Lung microvascular endothelial cell (primary cell): ENCODE results near the gene TBCB. TPM values are rescaled to one million over a fixed set of nuclear protein-coding genes. Genes with fewer than 3 reads are reported as not detected.
A peak's percentile ranks its signal among the peaks of the same experiment; 100 is the strongest.
"Not testable (repeated sequence)": the region's sequence is repeated elsewhere in the genome, so short reads cannot be mapped to it uniquely, and the experiment has no call there.

Experiments used
- DNase-seq, 2 donors: peaks; one replicate each; pipeline versions ENCODE4 v3.0.0 to v3.0.0-alpha.2; 2010; ENCODE audit warnings: low read depth in 2 of 2
- total RNA-seq: library from RNA; depleted of rRNA; stranded (reverse); fragments of >200 nt; gene quantifications from 2 replicates; pipeline ENCODE4 v1.2.1, GENCODE V29; 2014

The TBCB gene
- total RNA-seq, 1 donor from 2014 or later: 181 TPM

DNA sequence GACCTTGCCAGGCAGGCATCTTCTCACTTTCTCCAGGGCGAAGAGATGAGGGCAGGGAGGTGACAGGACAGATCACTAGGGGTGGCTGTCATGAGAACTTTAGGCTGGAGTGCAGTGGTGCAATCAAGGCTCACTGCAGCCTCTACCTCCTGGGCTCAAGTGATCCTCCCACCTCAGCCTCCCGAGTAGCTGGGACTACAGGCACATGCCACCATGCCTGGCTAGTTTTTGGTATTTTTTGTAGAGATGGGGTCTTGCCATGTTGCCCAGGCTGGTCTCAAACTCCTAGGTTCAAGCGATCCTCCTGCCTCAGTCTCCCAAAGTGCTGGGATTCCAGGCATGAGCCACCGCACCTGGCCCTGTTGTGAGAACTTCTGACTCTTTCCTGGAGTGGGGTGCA lies 19.6 kb downstream of the TBCB start:
- DNase-seq: not testable (repeated sequence)

DNA sequence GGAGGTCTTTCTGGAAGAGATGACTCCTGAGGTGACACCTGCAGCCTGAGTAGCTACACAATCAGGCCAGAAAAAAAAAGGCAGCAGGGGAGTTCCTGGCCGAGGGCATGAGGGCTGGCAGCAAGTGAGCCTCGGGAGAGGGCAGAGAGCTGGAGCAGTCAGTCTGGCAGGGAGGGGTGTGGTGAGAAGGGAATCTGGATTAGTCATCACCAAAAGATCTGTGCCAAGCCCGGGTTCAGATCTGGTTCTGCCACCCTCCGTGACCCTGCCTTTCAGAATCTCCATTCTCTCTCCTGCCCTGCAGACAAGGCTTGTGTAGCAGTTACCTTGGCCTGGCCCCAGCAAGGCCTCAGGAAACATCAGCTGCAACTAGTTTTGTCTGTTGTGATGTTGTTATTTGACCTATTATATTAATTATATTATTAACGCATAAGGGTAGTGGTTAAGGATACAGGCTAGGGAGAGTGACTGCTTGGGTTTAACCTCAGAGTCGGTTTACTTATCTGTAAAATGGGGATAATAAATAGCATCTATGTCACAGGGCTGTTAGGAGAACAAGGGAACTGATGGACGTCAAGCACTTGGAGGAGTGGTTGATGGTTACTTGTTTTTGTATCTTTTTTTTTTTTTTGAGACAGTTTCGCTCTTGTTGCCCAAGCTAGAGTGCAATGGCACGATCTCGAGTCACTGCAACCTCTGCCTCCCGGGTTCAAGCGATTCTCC lies 21.9 kb downstream of the TBCB start:
- DNase-seq: peak; percentile 42 to 51

DNA sequence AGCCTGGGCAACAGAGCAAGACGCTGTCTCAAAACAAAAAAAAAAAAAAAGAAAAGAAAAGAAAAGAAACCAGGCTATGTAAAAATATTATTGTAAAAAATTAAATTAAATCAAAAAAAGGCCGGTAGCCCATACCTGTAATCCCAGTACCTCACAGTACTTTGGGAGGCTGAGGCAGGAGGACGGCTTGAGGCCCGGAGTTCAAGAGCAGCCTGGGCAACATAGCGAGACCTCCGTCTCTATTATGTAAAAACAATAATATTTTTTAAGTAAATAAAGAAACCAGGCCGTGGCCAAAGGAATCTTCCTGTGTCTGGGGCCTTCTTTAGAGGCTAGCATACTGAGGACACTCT lies 23.8 kb downstream of the TBCB start:
- no peak for DNase-seq

DNA sequence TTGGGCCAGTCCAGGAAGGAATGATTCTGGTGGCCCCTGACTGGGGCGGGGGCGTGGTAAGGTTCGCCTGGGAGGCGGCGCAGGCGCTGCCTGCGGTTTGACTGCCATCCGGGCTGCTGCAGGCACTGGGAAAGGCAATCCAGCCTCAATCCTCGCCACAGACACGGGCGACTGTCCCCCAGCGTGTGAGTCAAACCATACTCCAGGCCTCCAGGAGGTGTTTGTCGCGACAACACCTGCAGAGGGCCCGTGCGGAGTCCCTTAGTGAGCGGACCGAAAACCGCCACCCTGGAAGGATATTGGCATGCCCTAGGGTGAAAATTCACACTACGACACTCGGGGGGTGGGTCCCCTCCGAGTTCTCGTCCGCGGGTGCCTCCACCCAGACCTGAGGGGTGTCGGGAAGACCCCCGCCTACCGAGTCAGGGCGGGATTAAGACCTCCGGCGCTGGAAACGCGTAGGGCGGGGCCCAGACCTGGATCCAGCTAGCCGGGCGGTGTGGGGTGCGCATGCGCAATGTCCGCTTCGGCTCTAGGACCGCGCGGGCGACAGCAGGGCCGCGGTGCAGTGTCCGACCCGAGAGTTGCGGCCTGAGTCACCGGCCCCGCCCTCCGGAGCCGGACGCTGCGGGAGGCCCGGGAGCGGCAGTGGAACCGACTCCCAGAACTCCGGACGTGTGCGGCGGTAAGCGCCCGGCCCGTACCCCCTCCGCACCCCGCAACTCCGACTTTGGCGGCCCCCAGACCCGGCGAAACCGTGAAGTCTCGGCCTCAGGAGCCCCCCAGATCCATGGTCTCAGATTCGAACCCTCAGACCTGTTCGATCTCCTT lies 24.4 kb downstream of the TBCB start, which contains the start of gene CAPNS1:
TSS of gene CAPNS1 (plus strand) at position 594 of the 831 bp plus-strand sequence. CDS start 946 bp downstream, outside the sequence.
- peak; percentile 96 to 98 for DNase-seq

DNA sequence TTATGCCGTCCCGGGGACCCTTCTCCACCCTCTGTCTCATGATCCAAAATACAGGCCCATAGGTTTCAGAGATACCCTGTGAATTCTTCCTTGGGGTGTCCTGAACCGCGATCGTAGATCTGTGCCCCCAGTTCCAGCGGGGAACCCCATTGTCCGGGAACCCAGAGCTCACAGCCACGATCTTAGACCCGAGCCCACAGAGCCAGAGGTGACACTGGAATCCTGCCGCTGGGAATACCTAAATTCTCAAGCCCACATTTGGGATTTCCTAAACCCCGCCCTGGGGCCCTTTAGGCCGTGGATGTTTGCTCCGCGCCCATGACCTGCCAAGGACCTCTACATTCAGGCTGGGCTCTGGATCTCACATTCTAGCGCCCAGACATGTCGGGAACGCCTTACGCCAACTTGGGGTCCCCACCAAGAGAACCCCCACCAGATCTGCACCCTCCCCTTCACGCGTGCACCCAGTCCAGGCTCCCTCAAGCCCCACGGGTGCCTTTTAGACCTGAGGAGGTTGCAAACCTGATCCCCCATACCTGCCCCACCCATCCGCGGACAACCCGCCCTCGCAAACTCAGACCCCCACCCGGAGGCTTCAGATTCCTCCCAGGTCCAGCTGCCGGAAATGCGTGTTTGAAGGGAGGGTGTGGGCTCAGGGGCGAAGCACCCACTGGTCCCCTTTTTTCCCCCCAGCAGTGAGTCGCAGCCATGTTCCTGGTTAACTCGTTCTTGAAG lies 25.2 kb downstream of the TBCB start:
- DNase-seq: peak; percentile 35 to 73

DNA sequence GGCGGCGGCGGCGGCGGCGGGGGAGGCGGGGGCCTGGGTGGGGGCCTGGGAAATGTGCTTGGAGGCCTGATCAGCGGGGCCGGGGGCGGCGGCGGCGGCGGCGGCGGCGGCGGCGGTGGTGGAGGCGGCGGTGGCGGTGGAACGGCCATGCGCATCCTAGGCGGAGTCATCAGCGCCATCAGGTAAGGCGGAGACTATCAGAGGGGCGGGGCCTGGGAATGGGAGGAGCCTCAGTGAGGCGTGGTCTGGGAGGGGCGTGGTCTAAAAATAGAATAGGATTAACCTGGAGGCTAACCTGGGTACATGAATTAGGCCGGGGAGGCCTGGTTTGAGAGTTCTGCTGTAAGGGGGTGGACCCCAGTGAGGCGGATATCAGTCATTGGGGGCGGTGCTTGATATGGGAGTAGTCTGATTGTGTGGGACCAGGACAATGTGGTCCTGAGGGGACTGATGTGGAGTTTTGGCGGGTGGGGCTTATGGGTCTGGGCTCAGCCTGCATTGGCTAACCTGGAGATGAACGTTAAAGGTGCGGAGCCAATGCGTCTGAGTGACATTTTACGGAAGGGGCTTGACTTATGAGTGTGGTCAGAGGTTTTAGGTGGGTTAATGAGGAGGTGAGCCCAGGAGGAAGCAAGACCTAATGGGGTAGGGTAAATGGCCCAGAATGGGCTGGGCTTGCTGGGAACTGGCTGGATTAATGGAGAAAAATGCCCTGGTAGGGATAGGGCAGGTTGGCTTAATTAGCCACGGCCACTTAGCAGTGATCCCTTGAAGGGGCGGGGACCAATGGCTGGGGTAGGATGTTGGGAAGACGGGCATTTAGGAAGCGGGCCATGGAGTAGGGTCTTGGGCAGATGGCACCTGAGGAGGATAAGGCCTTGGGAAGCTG lies 26.0 kb downstream of the TBCB start:
- peak; percentile 87 to 92 for DNase-seq

DNA sequence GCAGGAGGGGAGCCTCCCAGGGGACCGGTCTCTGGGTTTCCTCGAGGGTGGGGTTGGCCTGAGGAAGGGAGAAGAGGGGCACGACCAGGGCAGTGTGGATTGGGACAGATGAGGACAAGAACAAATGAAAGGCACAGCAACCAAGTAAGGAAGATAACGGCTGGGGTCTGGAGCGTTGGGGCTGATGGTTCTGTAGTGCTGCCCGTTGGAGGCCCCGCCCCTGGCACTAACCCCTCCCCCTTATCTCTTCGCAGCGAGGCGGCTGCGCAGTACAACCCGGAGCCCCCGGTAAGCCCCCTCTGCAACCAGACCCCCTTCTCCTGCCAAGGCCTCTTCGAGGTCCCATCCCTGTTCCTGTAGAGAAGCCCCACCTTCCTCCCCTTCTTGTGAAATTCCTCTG lies 26.8 kb downstream of the TBCB start:
- DNase-seq: no peak

DNA sequence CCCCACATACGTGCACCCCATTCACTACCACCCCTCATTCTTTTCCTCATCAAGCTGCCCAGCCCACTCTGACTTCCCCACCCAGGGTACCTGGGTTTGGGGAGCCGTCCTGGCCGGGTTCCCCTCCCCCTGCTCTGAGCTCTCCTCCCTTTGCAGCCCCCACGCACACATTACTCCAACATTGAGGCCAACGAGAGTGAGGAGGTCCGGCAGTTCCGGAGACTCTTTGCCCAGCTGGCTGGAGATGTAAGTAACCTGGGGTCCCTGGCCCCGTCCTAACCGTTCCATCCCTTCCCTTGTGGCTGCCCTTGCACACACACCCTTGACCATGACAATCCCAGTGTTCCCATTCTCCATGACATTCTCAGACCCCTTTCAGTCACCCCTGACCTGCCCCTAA lies 27.2 kb downstream of the TBCB start:
- DNase-seq: no peak

DNA sequence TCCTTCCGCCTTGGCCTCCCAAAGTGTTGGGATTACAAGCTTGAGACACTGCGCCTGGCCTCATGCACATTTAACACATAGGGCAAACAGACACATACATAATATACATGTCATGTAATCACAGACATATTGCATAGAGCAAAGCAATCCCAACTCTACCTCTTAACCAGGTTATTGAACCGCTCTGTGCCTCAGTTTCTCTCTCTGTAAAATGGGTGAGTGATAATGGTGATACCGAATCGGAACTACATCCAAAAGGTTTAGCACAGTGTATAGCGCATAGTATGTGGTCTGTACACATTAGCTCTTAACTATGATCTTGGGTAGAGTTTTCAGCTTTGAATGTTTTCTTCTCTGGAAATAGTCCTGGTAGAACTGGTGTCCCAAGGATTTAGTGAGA lies 29.4 kb downstream of the TBCB start:
- no peak for DNase-seq

DNA sequence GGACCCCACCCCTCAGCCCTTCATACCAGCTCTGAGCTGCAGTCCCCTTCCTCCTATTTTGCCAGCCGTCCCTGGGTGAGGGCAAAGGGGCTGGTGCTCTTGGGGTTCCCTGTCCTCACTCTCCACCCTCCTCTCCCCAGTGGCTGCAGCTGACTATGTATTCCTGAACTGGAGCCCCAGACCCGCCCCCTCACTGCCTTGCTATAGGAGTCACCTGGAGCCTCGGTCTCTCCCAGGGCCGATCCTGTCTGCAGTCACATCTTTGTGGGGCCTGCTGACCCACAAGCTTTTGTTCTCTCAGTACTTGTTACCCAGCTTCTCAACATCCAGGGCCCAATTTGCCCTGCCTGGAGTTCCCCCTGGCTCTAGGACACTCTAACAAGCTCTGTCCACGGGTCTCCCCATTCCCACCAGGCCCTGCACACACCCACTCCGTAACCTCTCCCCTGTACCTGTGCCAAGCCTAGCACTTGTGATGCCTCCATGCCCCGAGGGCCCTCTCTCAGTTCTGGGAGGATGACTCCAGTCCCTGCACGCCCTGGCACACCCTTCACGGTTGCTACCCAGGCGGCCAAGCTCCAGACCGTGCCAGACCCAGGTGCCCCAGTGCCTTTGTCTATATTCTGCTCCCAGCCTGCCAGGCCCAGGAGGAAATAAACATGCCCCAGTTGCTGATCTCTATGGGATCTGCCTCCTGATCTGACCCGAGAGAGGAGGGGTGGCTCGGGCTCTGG lies 34.6 kb downstream of the TBCB start:
- no peak for DNase-seq

DNA sequence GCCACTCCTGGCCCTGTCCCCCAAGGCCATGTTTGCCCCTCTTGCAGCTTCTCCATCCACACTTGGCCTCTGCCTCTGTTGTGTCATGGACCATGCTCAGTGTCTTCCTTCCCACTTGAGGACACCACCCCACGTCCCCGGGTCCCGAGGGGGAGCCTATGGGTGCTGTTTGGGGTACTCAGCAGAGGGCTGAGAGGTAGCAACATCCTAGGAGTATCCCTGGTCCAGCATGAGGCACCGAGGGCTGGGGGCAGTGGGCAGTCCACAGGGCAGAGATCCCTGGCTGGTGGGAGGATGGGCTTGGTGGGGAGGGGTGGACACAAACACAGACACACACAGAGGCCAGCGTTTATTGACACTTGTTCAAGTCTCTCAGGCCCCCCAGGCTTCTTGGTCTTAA lies 35.3 kb downstream of the TBCB start:
- no peak for DNase-seq

DNA sequence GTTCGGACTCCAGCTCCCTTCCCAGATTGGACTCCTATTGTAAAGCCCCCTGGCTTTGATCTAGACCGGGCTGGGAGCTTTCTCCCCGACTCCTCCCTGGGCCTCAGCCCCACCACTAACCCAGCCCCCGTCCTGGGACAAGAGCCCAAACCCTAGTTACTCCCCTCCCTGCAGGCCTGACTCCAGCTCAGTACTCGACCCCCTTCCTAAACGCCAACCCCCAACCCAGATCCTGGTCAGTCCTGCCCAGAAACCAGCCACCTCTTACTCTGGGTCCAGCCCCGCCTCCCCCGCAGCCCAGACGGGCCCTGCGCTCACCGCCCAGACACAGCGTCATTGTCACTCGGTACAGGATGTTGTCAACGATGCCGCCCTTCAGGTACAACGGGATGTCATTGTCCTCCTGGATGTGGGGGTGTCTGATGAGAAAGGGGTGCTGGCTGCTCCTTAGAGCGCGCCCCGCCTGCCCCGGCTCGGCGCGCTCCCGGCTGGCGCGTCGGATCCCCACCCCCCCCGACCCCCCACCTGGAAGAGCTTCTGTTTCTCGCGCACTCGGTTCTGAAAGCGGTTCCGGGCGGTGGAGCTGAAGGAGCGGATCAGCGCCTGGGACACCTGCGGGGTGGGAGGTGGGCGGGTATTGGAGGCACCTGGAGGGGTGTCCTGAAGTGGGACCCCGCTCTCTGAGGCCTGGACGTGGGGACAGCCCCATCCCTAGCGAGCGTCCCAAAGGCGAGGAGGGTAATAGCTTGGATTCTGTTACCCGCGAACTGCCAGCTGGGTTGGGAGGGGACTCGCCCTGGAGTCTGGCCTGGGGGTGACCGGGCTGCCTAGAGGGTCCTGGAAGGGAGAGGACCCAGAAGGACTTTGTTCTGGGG lies 36.1 kb downstream of the TBCB start:
- DNase-seq: peak; percentile 35 to 67

DNA sequence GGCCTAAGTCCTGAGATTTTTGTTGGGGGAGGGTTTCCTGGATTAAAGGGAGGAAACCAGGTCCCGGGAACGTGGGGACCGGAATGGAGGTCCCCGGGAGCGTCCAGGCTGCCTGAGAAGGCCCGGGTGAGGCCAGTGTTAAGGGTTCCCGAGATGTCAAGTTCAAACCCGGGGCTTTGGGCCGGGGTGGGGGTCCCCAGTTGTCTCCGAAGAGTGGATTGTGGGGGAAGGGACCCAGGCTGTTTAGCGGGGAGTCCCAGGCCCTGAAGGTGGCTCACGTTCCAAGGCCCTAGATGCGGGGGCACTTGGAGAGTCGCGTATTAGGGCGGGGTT lies 36.7 kb downstream of the TBCB start:
- peak in 1 of 2 donors; percentile 15 for DNase-seq

DNA sequence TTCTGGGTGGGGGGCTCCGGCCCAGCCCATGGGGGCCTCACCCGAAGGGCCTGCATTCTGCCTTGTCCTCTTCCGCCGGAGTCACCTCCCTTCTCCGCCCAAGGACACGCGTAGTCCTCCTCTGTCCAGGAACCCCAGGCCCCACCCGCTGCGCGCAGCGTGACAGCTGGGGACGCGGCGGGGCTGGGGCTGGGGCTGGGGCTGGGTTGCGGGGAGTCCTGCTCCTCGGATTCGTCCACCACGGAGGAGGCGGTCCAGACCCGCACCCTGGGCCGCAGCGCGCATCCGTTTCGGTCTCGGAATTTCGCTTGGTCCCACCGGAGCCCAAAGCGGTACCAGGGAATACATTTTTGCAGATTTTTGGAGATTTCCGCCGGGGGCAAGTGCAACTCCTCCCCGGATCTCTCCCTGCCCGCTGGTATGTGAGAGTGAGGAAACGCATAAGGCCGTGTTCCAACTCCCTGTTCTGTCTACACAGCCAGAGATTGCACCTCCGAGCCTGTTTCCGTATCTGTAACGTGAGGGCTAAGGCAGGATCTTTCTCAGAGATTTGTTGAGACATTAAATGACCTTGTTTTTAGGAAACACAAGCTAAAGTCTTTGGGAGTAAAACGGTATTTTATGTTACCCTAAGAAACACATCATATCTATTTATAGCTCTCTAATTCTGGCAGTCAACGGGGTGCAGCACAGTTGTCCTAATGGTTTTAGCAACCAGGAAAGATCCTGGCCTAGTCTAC lies 37.3 kb downstream of the TBCB start, which contains the start of gene COX7A1:
TSS of gene COX7A1 (minus strand) at position 96 of the 740 bp plus-strand sequence. CDS start at position 56, 40 bp downstream.
- peak; percentile 45 to 58 for DNase-seq

DNA sequence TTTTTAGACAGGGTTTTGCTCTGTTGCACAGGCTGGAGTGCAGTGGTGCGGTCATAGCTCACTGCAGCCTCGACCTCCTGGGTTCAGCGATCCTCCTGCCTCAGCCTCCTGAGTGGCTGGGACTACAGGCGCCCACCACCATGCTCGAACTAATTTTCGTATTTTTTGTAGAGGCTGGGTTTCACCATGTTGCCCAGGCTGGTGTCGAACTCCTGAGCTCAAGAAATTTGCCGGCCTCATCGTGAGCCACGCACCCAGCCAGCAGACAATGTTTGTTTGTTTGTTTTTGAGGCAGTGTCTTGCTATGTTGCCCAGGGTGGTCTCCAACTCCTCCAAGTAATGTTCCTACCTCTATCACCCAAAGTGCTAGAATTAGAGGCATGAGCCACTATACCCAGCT lies 37.9 kb downstream of the TBCB start:
- no peak for DNase-seq

DNA sequence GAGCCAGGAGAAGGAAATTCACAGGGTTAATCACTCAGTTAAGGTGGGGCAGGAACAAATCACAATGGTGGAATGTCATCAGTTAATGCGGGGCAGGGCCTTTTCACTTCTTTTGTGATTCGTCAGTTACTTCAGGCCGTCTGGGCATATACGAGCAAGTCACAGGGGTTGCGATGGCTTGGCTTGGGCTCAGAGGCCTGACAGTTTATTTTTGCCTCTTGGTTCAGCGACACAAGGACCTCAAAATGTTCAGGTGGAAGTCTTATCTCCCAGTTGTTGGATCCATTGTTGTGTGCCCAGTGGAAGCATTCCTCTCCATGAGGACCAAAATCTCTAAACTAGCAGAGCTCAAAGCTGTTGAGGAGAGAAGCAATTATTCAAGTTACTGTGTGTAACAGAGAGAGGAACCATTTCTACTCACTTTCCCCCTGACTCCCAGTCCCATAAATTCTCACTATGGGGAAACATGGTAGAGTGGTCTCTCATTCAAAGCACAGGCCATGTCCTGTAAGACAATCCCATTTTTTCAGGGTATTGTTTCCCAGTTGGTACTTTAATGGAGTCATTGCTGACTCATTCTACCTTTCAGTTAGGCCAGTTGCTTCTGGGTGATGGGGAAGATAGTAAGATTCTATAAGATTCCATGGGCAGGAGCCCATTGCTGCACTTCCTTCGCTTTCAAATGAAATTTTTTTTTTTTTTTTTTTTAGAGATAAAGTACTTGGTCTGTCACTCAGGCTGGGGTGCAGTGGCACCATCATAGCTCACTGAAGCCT lies 45.7 kb downstream of the TBCB start:
- no peak for DNase-seq

DNA sequence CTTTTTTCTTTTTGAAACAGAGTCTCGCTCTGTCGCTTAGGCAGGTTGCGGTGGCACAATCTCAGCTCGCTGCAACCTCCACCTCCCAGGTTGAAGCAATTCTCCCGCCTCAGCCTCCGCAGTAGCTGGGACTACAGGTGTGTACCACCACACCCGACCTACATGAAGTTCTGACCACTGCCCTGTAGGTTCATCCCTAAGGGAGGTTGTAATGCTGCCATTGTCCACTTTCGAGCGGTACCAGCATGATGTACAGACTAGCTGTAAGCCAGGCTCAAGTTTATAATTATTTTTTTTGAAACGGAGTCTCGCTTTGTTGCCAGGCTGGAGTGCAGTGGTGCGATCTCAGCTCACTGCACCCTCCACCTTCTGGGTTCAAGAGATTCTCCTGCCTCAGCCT lies 48.5 kb downstream of the TBCB start:
- no peak for DNase-seq
